ENCODE data around the gene PRKCSH. TPM values are rescaled to one million over a fixed set of nuclear protein-coding genes. Genes with fewer than 3 reads are reported as not detected.

The PRKCSH gene
- total and polyA plus RNA-seq, 8 donors, result 273 to 338 (median 304) TPM

GRCh38 chr19:11486661-11487503 lies 51.4 kb downstream of the PRKCSH start:
- H3K36me3 ChIP-seq, result peaks cover 0 to 55% of the 10 kb centered on the region in 2 donors
- no peak overlapping the region for H3K27ac ChIP-seq
- intact Hi-C loops (cut with DNase I), result no loop called here
- DNase-seq, result no peak
- no peak for ATAC-seq
- no peaks in the 10 kb centered on the region for H3K9me3 ChIP-seq
- H3K4me3 ChIP-seq, result no peak overlapping the region
- no peak for TF ChIP-seq CTCF (IDR thresholded peaks at IDR 0.05)
- H3K4me1 ChIP-seq, result peaks cover 9 to 17% of the 10 kb centered on the region in 2 donors
- peaks cover 12 to 21% of the 10 kb centered on the region in 2 donors for H3K27me3 ChIP-seq

- H3K27me3 ChIP-seq, result no peaks in the 10 kb centered on the region
- intact Hi-C loops (cut with DNase I), result no loop called here
- peaks cover 0 to 66% of the 10 kb centered on the region in 2 donors for H3K36me3 ChIP-seq
- DNase-seq (no peak), ATAC-seq (no peak)
- H3K9me3 ChIP-seq, result no peaks in the 10 kb centered on the region
- no peak overlapping the region for H3K4me3 ChIP-seq
- no peak for TF ChIP-seq CTCF (IDR thresholded peaks at IDR 0.05)
- H3K4me1 ChIP-seq, result no peaks in the 10 kb centered on the region
- no peak overlapping the region for H3K27ac ChIP-seq
These were observed 53.9 kb downstream of the PRKCSH start for GRCh38 chr19:11489378-11489777.

GRCh38 chr19:11494634-11495285 lies 59.3 kb downstream of the PRKCSH start:
- no peak for DNase-seq
- intact Hi-C loops (cut with DNase I), result no loop called here
- no peak for TF ChIP-seq CTCF (IDR thresholded peaks at IDR 0.05)
- Histone ChIP-seq H3K4me1 (no peaks in the 10 kb centered on the region), H3K27ac (no peak overlapping the region), H3K36me3 (peaks cover 0 to 73% of the 10 kb centered on the region in 2 donors), H3K4me3 (no peak overlapping the region), H3K27me3 (no peaks in the 10 kb centered on the region), H3K9me3 (no peaks in the 10 kb centered on the region)
- no peak for ATAC-seq

GRCh38 chr19:11495481-11495880 lies 60.0 kb downstream of the PRKCSH start:
- TF ChIP-seq CTCF (IDR thresholded peaks at IDR 0.05), result no peak
- H3K9me3 ChIP-seq, result no peaks in the 10 kb centered on the region
- DNase-seq, result no peak
- ATAC-seq, result no peak
- H3K4me1 ChIP-seq, result no peaks in the 10 kb centered on the region
- H3K36me3 ChIP-seq, result peaks cover 0 to 66% of the 10 kb centered on the region in 2 donors
- no peaks in the 10 kb centered on the region for H3K27me3 ChIP-seq
- no peak overlapping the region for H3K4me3 ChIP-seq
- intact Hi-C loops (cut with DNase I), result no loop called here
- no peak overlapping the region for H3K27ac ChIP-seq

GRCh38 chr19:11495885-11496284 lies 60.5 kb downstream of the PRKCSH start:
- TF ChIP-seq CTCF (IDR thresholded peaks at IDR 0.05), result no peak
- Histone ChIP-seq H3K4me1 (no peaks in the 10 kb centered on the region), H3K4me3 (no peak overlapping the region), H3K27ac (no peak overlapping the region), H3K36me3 (peaks cover 0 to 62% of the 10 kb centered on the region in 2 donors), H3K9me3 (no peaks in the 10 kb centered on the region), H3K27me3 (no peaks in the 10 kb centered on the region)
- intact Hi-C loops (cut with DNase I), result no loop called here
- DNase-seq, result no peak
- no peak for ATAC-seq
